ENCODE data around the gene IST1.

IST1 gene

DNA sequence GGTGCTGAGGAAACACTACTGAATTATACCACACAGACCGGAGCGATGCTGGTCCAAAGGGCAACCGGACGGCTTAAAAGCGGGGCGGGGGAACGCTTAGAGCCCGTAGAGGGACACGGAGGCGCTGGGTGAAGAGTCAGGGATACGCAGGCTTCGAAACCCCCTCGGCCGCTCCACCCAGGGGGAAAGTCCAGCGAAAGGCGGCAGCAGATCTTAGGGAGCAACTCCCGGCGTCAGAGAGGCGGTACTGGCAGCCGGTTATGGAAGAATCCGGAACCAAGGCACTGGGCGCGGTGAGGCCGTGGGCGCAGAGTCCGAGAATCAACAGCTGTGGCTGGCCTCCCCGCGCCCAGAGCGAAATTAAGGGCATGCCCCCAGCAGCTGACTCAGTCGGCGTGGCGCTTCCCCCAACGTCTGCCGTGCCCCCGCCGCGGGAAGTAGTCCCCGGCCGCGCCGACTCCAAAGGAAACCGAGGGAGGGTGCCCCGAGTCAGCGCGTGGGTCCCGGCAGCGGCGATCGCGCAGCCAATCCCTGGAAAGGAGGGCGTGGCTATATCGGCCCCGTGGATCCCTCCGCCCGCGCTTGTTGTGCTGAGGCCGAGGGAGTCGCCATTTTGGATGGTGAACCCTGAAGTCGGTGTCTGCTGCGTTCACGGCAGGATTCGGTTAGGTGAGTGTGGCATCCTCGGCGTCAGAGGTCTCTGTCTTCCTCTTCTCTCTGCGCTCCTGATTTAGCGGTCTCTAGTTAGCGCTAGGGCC lies at the start of gene IST1:
Gene IST1 (plus strand): TSS at position 611 of the 758 bp plus-strand sequence. CDS start 20,110 bp downstream, outside the sequence.
- peak; percentile 91 for ATAC-seq
- no peak for TF ChIP-seq ARNTL (CRISPR knock-in tag; IDR thresholded peaks at IDR 0.05; ENCODE audit: borderline replicate concordance, low read depth)
- no peak for TF ChIP-seq PPARA (CRISPR knock-in tag; IDR thresholded peaks at IDR 0.05; ENCODE audit: borderline replicate concordance)
- TF ChIP-seq ZNF70 (CRISPR knock-in tag; IDR thresholded peaks at IDR 0.05) = no peak
- TF ChIP-seq GLIS3 (CRISPR knock-in tag; IDR thresholded peaks at IDR 0.05) = no peak
- TF ChIP-seq RARB (CRISPR knock-in tag; IDR thresholded peaks at IDR 0.05) = no peak
- TF ChIP-seq ZC3H10 (CRISPR knock-in tag; IDR thresholded peaks at IDR 0.05) = no peak
- TF ChIP-seq, protein P1, sequence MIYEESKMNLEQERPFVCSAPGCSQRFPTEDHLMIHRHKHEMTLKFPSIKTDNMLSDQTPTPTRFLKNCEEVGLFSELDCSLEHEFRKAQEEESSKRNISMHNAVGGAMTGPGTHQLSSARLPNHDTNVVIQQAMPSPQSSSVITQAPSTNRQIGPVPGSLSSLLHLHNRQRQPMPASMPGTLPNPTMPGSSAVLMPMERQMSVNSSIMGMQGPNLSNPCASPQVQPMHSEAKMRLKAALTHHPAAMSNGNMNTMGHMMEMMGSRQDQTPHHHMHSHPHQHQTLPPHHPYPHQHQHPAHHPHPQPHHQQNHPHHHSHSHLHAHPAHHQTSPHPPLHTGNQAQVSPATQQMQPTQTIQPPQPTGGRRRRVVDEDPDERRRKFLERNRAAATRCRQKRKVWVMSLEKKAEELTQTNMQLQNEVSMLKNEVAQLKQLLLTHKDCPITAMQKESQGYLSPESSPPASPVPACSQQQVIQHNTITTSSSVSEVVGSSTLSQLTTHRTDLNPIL (CRISPR knock-in tag; IDR thresholded peaks at IDR 0.05; ENCODE audit: low read depth) = no peak
- no peak for TF ChIP-seq OSR1 (CRISPR knock-in tag; IDR thresholded peaks at IDR 0.05)
- TF ChIP-seq ZFP30 (CRISPR knock-in tag; IDR thresholded peaks at IDR 0.05) = no peak
- 0 out of 2 replicates have a peak, but pooled peaks have one; percentile 50 for TF ChIP-seq TCF4 (CRISPR knock-in tag; IDR thresholded peaks at IDR 0.05; ENCODE audit: borderline replicate concordance)
- TF ChIP-seq ZNF565 (CRISPR knock-in tag; conservative IDR thresholded peaks at IDR 0.05; ENCODE audit: low read depth) = no peak
- TF ChIP-seq, protein P2, sequence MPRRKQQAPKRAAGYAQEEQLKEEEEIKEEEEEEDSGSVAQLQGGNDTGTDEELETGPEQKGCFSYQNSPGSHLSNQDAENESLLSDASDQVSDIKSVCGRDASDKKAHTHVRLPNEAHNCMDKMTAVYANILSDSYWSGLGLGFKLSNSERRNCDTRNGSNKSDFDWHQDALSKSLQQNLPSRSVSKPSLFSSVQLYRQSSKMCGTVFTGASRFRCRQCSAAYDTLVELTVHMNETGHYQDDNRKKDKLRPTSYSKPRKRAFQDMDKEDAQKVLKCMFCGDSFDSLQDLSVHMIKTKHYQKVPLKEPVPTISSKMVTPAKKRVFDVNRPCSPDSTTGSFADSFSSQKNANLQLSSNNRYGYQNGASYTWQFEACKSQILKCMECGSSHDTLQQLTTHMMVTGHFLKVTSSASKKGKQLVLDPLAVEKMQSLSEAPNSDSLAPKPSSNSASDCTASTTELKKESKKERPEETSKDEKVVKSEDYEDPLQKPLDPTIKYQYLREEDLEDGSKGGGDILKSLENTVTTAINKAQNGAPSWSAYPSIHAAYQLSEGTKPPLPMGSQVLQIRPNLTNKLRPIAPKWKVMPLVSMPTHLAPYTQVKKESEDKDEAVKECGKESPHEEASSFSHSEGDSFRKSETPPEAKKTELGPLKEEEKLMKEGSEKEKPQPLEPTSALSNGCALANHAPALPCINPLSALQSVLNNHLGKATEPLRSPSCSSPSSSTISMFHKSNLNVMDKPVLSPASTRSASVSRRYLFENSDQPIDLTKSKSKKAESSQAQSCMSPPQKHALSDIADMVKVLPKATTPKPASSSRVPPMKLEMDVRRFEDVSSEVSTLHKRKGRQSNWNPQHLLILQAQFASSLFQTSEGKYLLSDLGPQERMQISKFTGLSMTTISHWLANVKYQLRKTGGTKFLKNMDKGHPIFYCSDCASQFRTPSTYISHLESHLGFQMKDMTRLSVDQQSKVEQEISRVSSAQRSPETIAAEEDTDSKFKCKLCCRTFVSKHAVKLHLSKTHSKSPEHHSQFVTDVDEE (CRISPR knock-in tag; IDR thresholded peaks at IDR 0.05) = peak; percentile 65
- no peak for TF ChIP-seq TOX (CRISPR knock-in tag; IDR thresholded peaks at IDR 0.05; ENCODE audit: borderline replicate concordance)
- peak; percentile 19; the same call in 1 of the 2 replicates for TF ChIP-seq SNAI2 (CRISPR knock-in tag; IDR thresholded peaks at IDR 0.05)
- TF ChIP-seq, protein P3, sequence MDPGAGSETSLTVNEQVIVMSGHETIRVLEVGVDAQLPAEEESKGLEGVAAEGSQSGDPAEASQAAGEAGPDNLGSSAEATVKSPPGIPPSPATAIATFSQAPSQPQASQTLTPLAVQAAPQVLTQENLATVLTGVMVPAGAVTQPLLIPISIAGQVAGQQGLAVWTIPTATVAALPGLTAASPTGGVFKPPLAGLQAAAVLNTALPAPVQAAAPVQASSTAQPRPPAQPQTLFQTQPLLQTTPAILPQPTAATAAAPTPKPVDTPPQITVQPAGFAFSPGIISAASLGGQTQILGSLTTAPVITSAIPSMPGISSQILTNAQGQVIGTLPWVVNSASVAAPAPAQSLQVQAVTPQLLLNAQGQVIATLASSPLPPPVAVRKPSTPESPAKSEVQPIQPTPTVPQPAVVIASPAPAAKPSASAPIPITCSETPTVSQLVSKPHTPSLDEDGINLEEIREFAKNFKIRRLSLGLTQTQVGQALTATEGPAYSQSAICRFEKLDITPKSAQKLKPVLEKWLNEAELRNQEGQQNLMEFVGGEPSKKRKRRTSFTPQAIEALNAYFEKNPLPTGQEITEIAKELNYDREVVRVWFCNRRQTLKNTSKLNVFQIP (CRISPR knock-in tag; IDR thresholded peaks at IDR 0.05; ENCODE audit: borderline replicate concordance, low read depth) = no peak
- TF ChIP-seq, protein P4, sequence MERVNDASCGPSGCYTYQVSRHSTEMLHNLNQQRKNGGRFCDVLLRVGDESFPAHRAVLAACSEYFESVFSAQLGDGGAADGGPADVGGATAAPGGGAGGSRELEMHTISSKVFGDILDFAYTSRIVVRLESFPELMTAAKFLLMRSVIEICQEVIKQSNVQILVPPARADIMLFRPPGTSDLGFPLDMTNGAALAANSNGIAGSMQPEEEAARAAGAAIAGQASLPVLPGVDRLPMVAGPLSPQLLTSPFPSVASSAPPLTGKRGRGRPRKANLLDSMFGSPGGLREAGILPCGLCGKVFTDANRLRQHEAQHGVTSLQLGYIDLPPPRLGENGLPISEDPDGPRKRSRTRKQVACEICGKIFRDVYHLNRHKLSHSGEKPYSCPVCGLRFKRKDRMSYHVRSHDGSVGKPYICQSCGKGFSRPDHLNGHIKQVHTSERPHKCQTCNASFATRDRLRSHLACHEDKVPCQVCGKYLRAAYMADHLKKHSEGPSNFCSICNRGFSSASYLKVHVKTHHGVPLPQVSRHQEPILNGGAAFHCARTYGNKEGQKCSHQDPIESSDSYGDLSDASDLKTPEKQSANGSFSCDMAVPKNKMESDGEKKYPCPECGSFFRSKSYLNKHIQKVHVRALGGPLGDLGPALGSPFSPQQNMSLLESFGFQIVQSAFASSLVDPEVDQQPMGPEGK (CRISPR knock-in tag; IDR thresholded peaks at IDR 0.05; ENCODE audit: borderline replicate concordance) = peak; percentile 98
- TF ChIP-seq ZFP3 (CRISPR knock-in tag; IDR thresholded peaks at IDR 0.05) = no peak
- TF ChIP-seq BACH2 (CRISPR knock-in tag; IDR thresholded peaks at IDR 0.05; ENCODE audit: borderline replicate concordance) = no peak
- TF ChIP-seq, protein P5, sequence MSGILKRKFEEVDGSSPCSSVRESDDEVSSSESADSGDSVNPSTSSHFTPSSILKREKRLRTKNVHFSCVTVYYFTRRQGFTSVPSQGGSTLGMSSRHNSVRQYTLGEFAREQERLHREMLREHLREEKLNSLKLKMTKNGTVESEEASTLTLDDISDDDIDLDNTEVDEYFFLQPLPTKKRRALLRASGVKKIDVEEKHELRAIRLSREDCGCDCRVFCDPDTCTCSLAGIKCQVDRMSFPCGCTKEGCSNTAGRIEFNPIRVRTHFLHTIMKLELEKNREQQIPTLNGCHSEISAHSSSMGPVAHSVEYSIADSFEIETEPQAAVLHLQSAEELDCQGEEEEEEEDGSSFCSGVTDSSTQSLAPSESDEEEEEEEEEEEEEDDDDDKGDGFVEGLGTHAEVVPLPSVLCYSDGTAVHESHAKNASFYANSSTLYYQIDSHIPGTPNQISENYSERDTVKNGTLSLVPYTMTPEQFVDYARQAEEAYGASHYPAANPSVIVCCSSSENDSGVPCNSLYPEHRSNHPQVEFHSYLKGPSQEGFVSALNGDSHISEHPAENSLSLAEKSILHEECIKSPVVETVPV (CRISPR knock-in tag; IDR thresholded peaks at IDR 0.05) = no peak
- no peak for TF ChIP-seq ZNF8 (CRISPR knock-in tag; IDR thresholded peaks at IDR 0.05)
- TF ChIP-seq ISL1 (CRISPR knock-in tag; IDR thresholded peaks at IDR 0.05) = no peak
- no peak for TF ChIP-seq CSDC2 (CRISPR knock-in tag; IDR thresholded peaks at IDR 0.05)
- no peak for TF ChIP-seq ESRRG (CRISPR knock-in tag; IDR thresholded peaks at IDR 0.05)
